ENCODE results near the gene C12orf43. TPM values are rescaled to one million over a fixed set of nuclear protein-coding genes. Genes with fewer than 3 reads are reported as not detected.

The C12orf43 gene
- total RNA-seq, 4 donors from 2014 or later, result 7.0 to 32.2 (median 18.0) TPM

GRCh38 chr12:120984351-120984898 is 31.9 kb downstream of the C12orf43 start:
- Histone ChIP-seq H3K4me1 (peaks cover 0 to 40% (median 22%) of the 10 kb centered on the region in 4 donors), H3K36me3 (no peaks in the 10 kb centered on the region), H3K4me3 (no peak overlapping the region), H3K27me3 (no peaks in the 10 kb centered on the region), H3K9me3 (no peaks in the 10 kb centered on the region), H3K27ac (peak overlapping the region; percentile 78 to 93 (median 83))
- TF ChIP-seq POLR2A (IDR thresholded peaks at IDR 0.05) (no peak), POLR2AphosphoS5 (IDR thresholded peaks at IDR 0.05) (peak in 1 of 3 donors; percentile 13)
- intact Hi-C loops (cut with DNase I; ENCODE audit: low total_unique reads) (no loop called here), in situ Hi-C loops (cut with MboI; ENCODE audit: low pct_ligation_motif_present in 1 of 4, low pct_unique_long_range_greater_than_20kb in 1 of 4, low sequenced_read_pairs in 3 of 4) (no loop called here)
- DNase-seq, result peak; percentile 83
- WGBS, 2 donors (ENCODE audit: low coverage in 1 of 2), result 47 to 56% methylated on average over 3 of the region's 3 CpGs

- in situ Hi-C loops (cut with MboI; ENCODE audit: low pct_ligation_motif_present in 1 of 4, low pct_unique_long_range_greater_than_20kb in 1 of 4, low sequenced_read_pairs in 3 of 4) (no loop called here), intact Hi-C loops (cut with DNase I; ENCODE audit: low total_unique reads) (no loop called here)
- WGBS, 2 donors (ENCODE audit: low coverage in 1 of 2), result 48% methylated on average over 4 of the region's 4 CpGs
- Histone ChIP-seq H3K36me3 (no peaks in the 10 kb centered on the region), H3K27ac (peak overlapping the region; percentile 78 to 93 (median 83)), H3K27me3 (no peaks in the 10 kb centered on the region), H3K4me3 (no peak overlapping the region), H3K9me3 (no peaks in the 10 kb centered on the region), H3K4me1 (peaks cover 0 to 40% (median 22%) of the 10 kb centered on the region in 4 donors)
- TF ChIP-seq EP300 (IDR thresholded peaks at IDR 0.05; ENCODE audit: low read depth) (no peak), CTCF (IDR thresholded peaks at IDR 0.05) (no peak), POLR2A (IDR thresholded peaks at IDR 0.05) (no peak), POLR2AphosphoS5 (IDR thresholded peaks at IDR 0.05) (no peak)
- no peak for DNase-seq
Measured at GRCh38 chr12:120983759-120984158, 32.5 kb downstream of the C12orf43 start.

GRCh38 chr12:120982659-120983058 is 33.6 kb downstream of the C12orf43 start:
- intact Hi-C loops (cut with DNase I; ENCODE audit: low total_unique reads), result no loop called here
- TF ChIP-seq CTCF (IDR thresholded peaks at IDR 0.05) (no peak), POLR2A (IDR thresholded peaks at IDR 0.05) (no peak), EP300 (IDR thresholded peaks at IDR 0.05; ENCODE audit: low read depth) (no peak), POLR2AphosphoS5 (IDR thresholded peaks at IDR 0.05) (no peak)
- Histone ChIP-seq H3K9me3 (no peaks in the 10 kb centered on the region), H3K27ac (peak overlapping the region in 3 of 4 donors; percentile 87 to 93 (median 91)), H3K4me3 (no peak overlapping the region), H3K4me1 (peaks cover 0 to 45% (median 24%) of the 10 kb centered on the region in 4 donors), H3K36me3 (no peaks in the 10 kb centered on the region), H3K27me3 (no peaks in the 10 kb centered on the region)
- WGBS, 2 donors (ENCODE audit: low coverage in 1 of 2), result 81 to 93% methylated on average over 5 to 7 of the region's 7 CpGs
- DNase-seq, result no peak
- in situ Hi-C loops (cut with MboI; ENCODE audit: low pct_ligation_motif_present in 1 of 4, low pct_unique_long_range_greater_than_20kb in 1 of 4, low sequenced_read_pairs in 3 of 4), result no loop called here

- in situ Hi-C loops (cut with MboI; ENCODE audit: low pct_ligation_motif_present in 1 of 4, low pct_unique_long_range_greater_than_20kb in 1 of 4, low sequenced_read_pairs in 3 of 4) (no loop called here), intact Hi-C loops (cut with DNase I; ENCODE audit: low total_unique reads) (no loop called here)
- Histone ChIP-seq H3K4me3 (peak overlapping the region in 1 of 4 donors; percentile 56), H3K4me1 (peaks cover 0 to 55% (median 27%) of the 10 kb centered on the region in 4 donors), H3K27ac (peak overlapping the region; percentile 83 to 93 (median 89)), H3K36me3 (no peaks in the 10 kb centered on the region), H3K9me3 (no peaks in the 10 kb centered on the region), H3K27me3 (no peaks in the 10 kb centered on the region)
- no peak for TF ChIP-seq CTCF (IDR thresholded peaks at IDR 0.05)
- no peak for TF ChIP-seq POLR2A (IDR thresholded peaks at IDR 0.05)
- TF ChIP-seq EP300 (IDR thresholded peaks at IDR 0.05; ENCODE audit: low read depth), result no peak
- TF ChIP-seq POLR2AphosphoS5 (IDR thresholded peaks at IDR 0.05), result no peak
- WGBS, 2 donors (ENCODE audit: low coverage in 1 of 2), result 37 to 43% methylated on average over 6 of the region's 6 CpGs
- no peak for DNase-seq
Measured at GRCh38 chr12:120981407-120981941, 34.8 kb downstream of the C12orf43 start.
